ENCODE measurements around the gene UGT8.

The UGT8 gene

GRCh38 chr4:114698231-114698630, 99.6 kb downstream of the UGT8 start:
- Histone ChIP-seq H3K27ac (no peak overlapping the region), H3K4me3 (ENCODE audit: low read depth in 1 of 2, low read length in 1 of 2) (no peak overlapping the region)
- TF ChIP-seq CTCF (IDR thresholded peaks at IDR 0.05), result no peak

GRCh38 chr4:114701491-114701890, 102.9 kb downstream of the UGT8 start:
- H3K9me3 ChIP-seq, result no peaks in the 10 kb centered on the region
- H3K27me3 ChIP-seq, result no peaks in the 10 kb centered on the region
- no peaks in the 10 kb centered on the region for H3K4me1 ChIP-seq (ENCODE audit: control insufficient read depth in 1 of 2, insufficient read depth in 1 of 2, low read depth in 1 of 2, low read length in 1 of 2)
- no peaks in the 10 kb centered on the region for H3K36me3 ChIP-seq
- no peak overlapping the region for H3K4me3 ChIP-seq (ENCODE audit: low read depth in 1 of 2, low read length in 1 of 2)
- H3K27ac ChIP-seq, result no peak overlapping the region
- no peak for TF ChIP-seq CTCF (IDR thresholded peaks at IDR 0.05)

More at GRCh38 chr4:114698231-114698630, 99.6 kb downstream of the UGT8 start:
- Histone ChIP-seq H3K9me3 (no peaks in the 10 kb centered on the region), H3K27me3 (no peaks in the 10 kb centered on the region), H3K36me3 (no peaks in the 10 kb centered on the region), H3K4me1 (ENCODE audit: control insufficient read depth in 1 of 2, insufficient read depth in 1 of 2, low read depth in 1 of 2, low read length in 1 of 2) (no peaks in the 10 kb centered on the region)

GRCh38 chr4:114717432-114717831, 118.8 kb downstream of the UGT8 start:
- H3K4me1 ChIP-seq (ENCODE audit: control insufficient read depth in 1 of 2, insufficient read depth in 1 of 2, low read depth in 1 of 2, low read length in 1 of 2), result no peaks in the 10 kb centered on the region
- H3K36me3 ChIP-seq, result no peaks in the 10 kb centered on the region
- H3K27me3 ChIP-seq, result no peaks in the 10 kb centered on the region
- TF ChIP-seq CTCF (IDR thresholded peaks at IDR 0.05), result no peak
- H3K4me3 ChIP-seq (ENCODE audit: low read depth in 1 of 2, low read length in 1 of 2), result no peak overlapping the region
- H3K9me3 ChIP-seq, result no peaks in the 10 kb centered on the region
- no peak overlapping the region for H3K27ac ChIP-seq

- no peak overlapping the region for H3K27ac ChIP-seq
- no peaks in the 10 kb centered on the region for H3K4me1 ChIP-seq (ENCODE audit: control insufficient read depth in 1 of 2, insufficient read depth in 1 of 2, low read depth in 1 of 2, low read length in 1 of 2)
- H3K9me3 ChIP-seq, result no peaks in the 10 kb centered on the region
- no peak overlapping the region for H3K4me3 ChIP-seq (ENCODE audit: low read depth in 1 of 2, low read length in 1 of 2)
- H3K27me3 ChIP-seq, result no peaks in the 10 kb centered on the region
- H3K36me3 ChIP-seq, result no peaks in the 10 kb centered on the region
- no peak for TF ChIP-seq CTCF (IDR thresholded peaks at IDR 0.05)
Observed at GRCh38 chr4:114725066-114725465, 126.5 kb downstream of the UGT8 start.

- Histone ChIP-seq H3K4me1 (ENCODE audit: control insufficient read depth in 1 of 2, insufficient read depth in 1 of 2, low read depth in 1 of 2, low read length in 1 of 2) (no peaks in the 10 kb centered on the region), H3K9me3 (no peaks in the 10 kb centered on the region), H3K27ac (no peak overlapping the region), H3K36me3 (no peaks in the 10 kb centered on the region), H3K27me3 (no peaks in the 10 kb centered on the region), H3K4me3 (ENCODE audit: low read depth in 1 of 2, low read length in 1 of 2) (no peak overlapping the region)
- no peak for TF ChIP-seq CTCF (IDR thresholded peaks at IDR 0.05)
Observed at GRCh38 chr4:114727461-114727860, 128.9 kb downstream of the UGT8 start.

All from neutrophil (primary cell).